OCI-LY7 (cell line): Measurements from ENCODE around the gene UVRAG. TPM values are rescaled to one million over a fixed set of nuclear protein-coding genes. Genes with fewer than 3 reads are reported as not detected.

Experiments
- BruUV-seq: library from RNA; stranded (reverse); fragments of 400-500 nt; replicated peaks from 2 replicates; lab custom pipeline; 2021; lab: Mats Ljungman, UMichigan
- CTCF ChIA-PET: fragments of 300-600 bp; sonication (Branson Sonifier 250); formaldehyde crosslinking; loops from one replicate; lab custom pipeline; 2022; ENCODE audit warnings: antibody characterized with exemption; ENCODE audit not compliant: unreplicated experiment; lab: Charles Lee
- POLR2A ChIA-PET: fragments of 300-600 bp; sonication (Branson Sonifier 250); formaldehyde crosslinking; loops from one replicate; lab custom pipeline; 2022; ENCODE audit warnings: antibody characterized with exemption; lab: Charles Lee
- DNase-seq: peaks from one replicate; pipeline ENCODE4 v3.0.0-alpha.2; 2015; ENCODE audit warnings: low spot score
- H2AFZ ChIP-seq: fragments of 200-600 bp; sonication (generic), shearing (Covaris generic); 2 replicates; pipeline ENCODE4 v1.6.1; 2014; ENCODE audit warnings: mild to moderate bottlenecking, antibody characterized with exemption, low read length, moderate library complexity
- H3K27ac ChIP-seq: fragments of 200-600 bp; sonication (generic); 2 replicates; pipeline ENCODE4 v1.5.1; 2014; ENCODE audit warnings: mixed run types, low read depth, mild to moderate bottlenecking, moderate library complexity, low read length, inconsistent platforms; ENCODE audit not compliant: poor library complexity, severe bottlenecking
- H3K36me3 ChIP-seq: fragments of 200-600 bp; sonication (generic); 2 replicates; pipeline ENCODE4 v1.6.1; 2014; ENCODE audit warnings: mild to moderate bottlenecking, antibody characterized with exemption, low read length, moderate library complexity, mixed read lengths; ENCODE audit not compliant: insufficient read depth
- H3K4me1 ChIP-seq: fragments of 200-600 bp; sonication (generic); 2 replicates; pipeline ENCODE4 v1.5.1; 2014; ENCODE audit warnings: mild to moderate bottlenecking, low read length; ENCODE audit not compliant: insufficient read depth, poor library complexity, severe bottlenecking
- H3K4me2 ChIP-seq: fragments of 200-600 bp; sonication (generic); 2 replicates; pipeline ENCODE4 v1.6.1; 2014; ENCODE audit warnings: mild to moderate bottlenecking, low read length
- H3K4me3 ChIP-seq: fragments of 200-600 bp; sonication (generic); 2 replicates; pipeline ENCODE4 v1.5.1; 2014; ENCODE audit warnings: mild to moderate bottlenecking, low read depth, low read length; ENCODE audit not compliant: poor library complexity, severe bottlenecking
- H3K79me2 ChIP-seq: fragments of 200-600 bp; sonication (generic); 2 replicates; pipeline ENCODE4 v1.6.1; 2016; ENCODE audit warnings: low read depth, mild to moderate bottlenecking, low read length, moderate library complexity, mixed read lengths; ENCODE audit not compliant: insufficient read depth
- H3K9me2 ChIP-seq: fragments of 200-600 bp; sonication (generic); 2 replicates; pipeline ENCODE4 v1.6.1; 2016; ENCODE audit warnings: mild to moderate bottlenecking, low read length, mixed read lengths; ENCODE audit not compliant: insufficient read depth
- H3K9me3 ChIP-seq: fragments of 200-600 bp; sonication (generic); 2 replicates; pipeline ENCODE4 v1.6.1; 2014; ENCODE audit warnings: mild to moderate bottlenecking, mixed run types, low read length, mixed read lengths
- H4K20me1 ChIP-seq: fragments of 200-600 bp; sonication (generic); 2 replicates; pipeline ENCODE4 v1.6.1; 2014; ENCODE audit warnings: mild to moderate bottlenecking, antibody characterized with exemption, low read length, moderate library complexity, mixed read lengths; ENCODE audit not compliant: insufficient read depth
- CTCF ChIP-seq: fragments of 200-600 bp; sonication (generic); conservative IDR thresholded peaks from 2 replicates; pipeline ENCODE4 v1.5.1; 2014; ENCODE audit warnings: mild to moderate bottlenecking, antibody characterized with exemption, low read length, moderate library complexity, mixed read lengths
- EZH2phosphoT487 ChIP-seq: fragments of 200-600 bp; sonication (generic); IDR thresholded peaks from 2 replicates; pipeline ENCODE4 v1.6.1; 2018; ENCODE audit warnings: low read depth, borderline replicate concordance, mild to moderate bottlenecking, mixed run types, antibody characterized with exemption, low read length, moderate library complexity, mixed read lengths
- intact Hi-C: fragments of 100-400 bp; cut with micrococcal nuclease; formaldehyde crosslinking; loops from one replicate; pipeline ENCODE4 v1.10.0; 2022; ENCODE audit not compliant: unreplicated experiment
- total RNA-seq, 2 experiments: library from RNA; depleted of rRNA in 1 of 2; stranded (reverse); fragments of >200 nt in 1 of 2; shearing (Covaris generic) in 1 of 2; gene quantifications; 2 replicates each; pipeline ENCODE4 v1.2.3, GENCODE V29; 2014 to 2022

Gene UVRAG
- total RNA-seq, 2 experiments from 2014 or later: 43.7 to 73.3 TPM

- TF ChIP-seq EZH2phosphoT487: no peak
- no peak for TF ChIP-seq CTCF
- Histone ChIP-seq H3K4me1 (no peaks in the 10 kb centered on the region), H3K79me2 (no peaks in the 10 kb centered on the region), H4K20me1 (no peaks in the 10 kb centered on the region), H3K9me3 (peaks cover 50% of the 10 kb centered on the region), H2AFZ (no peak overlapping the region), H3K4me2 (no peak overlapping the region), H3K36me3 (peaks cover 83% of the 10 kb centered on the region), H3K4me3 (no peak overlapping the region), H3K9me2 (no peaks in the 10 kb centered on the region), H3K27ac (no peak overlapping the region)
- POLR2A ChIA-PET: no interaction called here
- CTCF ChIA-PET: no interaction called here
- intact Hi-C loops: no loop called here
- DNase-seq: no peak
- BruUV-seq: no TSS peak
Measured at GRCh38 chr11:76049511-76049910, 234.5 kb downstream of the UVRAG start.

- no peak overlapping the region for H3K27ac ChIP-seq
- H3K4me3 ChIP-seq: no peak overlapping the region
- POLR2A ChIA-PET: no interaction called here
- DNase-seq: no peak
- H3K9me2 ChIP-seq: no peaks in the 10 kb centered on the region
- no peaks in the 10 kb centered on the region for H4K20me1 ChIP-seq
- peaks cover 45% of the 10 kb centered on the region for H3K9me3 ChIP-seq
- BruUV-seq: no TSS peak
- H3K4me1 ChIP-seq: no peaks in the 10 kb centered on the region
- intact Hi-C loops: no loop called here
- H3K4me2 ChIP-seq: no peak overlapping the region
- H2AFZ ChIP-seq: no peak overlapping the region
- H3K36me3 ChIP-seq: peaks cover 66% of the 10 kb centered on the region
- TF ChIP-seq EZH2phosphoT487 (no peak), CTCF (no peak)
- no peaks in the 10 kb centered on the region for H3K79me2 ChIP-seq
- CTCF ChIA-PET: no interaction called here
Measured at GRCh38 chr11:76051937-76052336, 236.9 kb downstream of the UVRAG start.

GRCh38 chr11:76054330-76054729 lies 239.3 kb downstream of the UVRAG start:
- TF ChIP-seq EZH2phosphoT487 (no peak), CTCF (no peak)
- no peak overlapping the region for H2AFZ ChIP-seq
- intact Hi-C loops: no loop called here
- DNase-seq: no peak
- H3K4me1 ChIP-seq: no peaks in the 10 kb centered on the region
- H3K36me3 ChIP-seq: peaks cover 42% of the 10 kb centered on the region
- no peaks in the 10 kb centered on the region for H3K79me2 ChIP-seq
- no peak overlapping the region for H3K27ac ChIP-seq
- CTCF ChIA-PET: no interaction called here
- H3K4me2 ChIP-seq: no peak overlapping the region
- H3K9me2 ChIP-seq: no peaks in the 10 kb centered on the region
- H3K4me3 ChIP-seq: no peak overlapping the region
- H3K9me3 ChIP-seq: peaks cover 22% of the 10 kb centered on the region
- no TSS peak for BruUV-seq
- H4K20me1 ChIP-seq: no peaks in the 10 kb centered on the region
- POLR2A ChIA-PET: interaction anchor here (0.6 to 1.1 kb wide), 2 partner anchors 20 to 59 kb away, joined by 3 read pairs; no protein-coding TSS in a partner anchor
